ENCODE results near the gene VPS35.

The VPS35 gene

GRCh38 chr16:46613352-46613751, 75.6 kb downstream of the VPS35 start:
- Histone ChIP-seq H4K91ac (ENCODE audit: low read length) (no peak overlapping the region), H3K9ac (ENCODE audit: low read length) (peak overlapping the region; percentile 39), H3K4ac (ENCODE audit: low read depth in 1 of 2, low read length in 2 of 2) (no peak overlapping the region), H3K18ac (ENCODE audit: low read depth in 1 of 2, low read length in 2 of 2) (no peak overlapping the region), H2BK5ac (ENCODE audit: low read depth, low read length, poor library complexity, severe bottlenecking) (no peak overlapping the region), H3K23ac (ENCODE audit: low read length in 2 of 2) (no peak overlapping the region), H3K27me3 (ENCODE audit: control insufficient read depth in 1 of 2, insufficient read depth in 1 of 2, low read length in 2 of 2) (no peaks in the 10 kb centered on the region), H3K79me1 (replicated peaks; ENCODE audit: low read length, poor library complexity, severe bottlenecking) (peaks cover 14% of the 10 kb centered on the region), H3K27ac (ENCODE audit: low read length, poor library complexity, severe bottlenecking) (no peak overlapping the region), H2AFZ (ENCODE audit: low read depth, low read length) (no peak overlapping the region), H2BK120ac (ENCODE audit: low read depth, low read length) (no peak overlapping the region), H3K36me3 (ENCODE audit: control insufficient read depth in 1 of 2, insufficient read depth in 2 of 2, low read depth in 1 of 2, low read length in 2 of 2) (peaks cover 0 to 9% of the 10 kb centered on the region in 2 experiments), H2BK12ac (ENCODE audit: low read length in 2 of 2) (no peak overlapping the region), H2BK15ac (ENCODE audit: low read depth, poor library complexity, severe bottlenecking) (no peak overlapping the region), H3K4me1 (ENCODE audit: control insufficient read depth, insufficient read depth, low read depth, low read length) (peaks cover 1% of the 10 kb centered on the region), H2AK5ac (ENCODE audit: low read length, severe bottlenecking) (no peak overlapping the region), H4K8ac (ENCODE audit: low read length) (no peak overlapping the region), H3K4me3 (ENCODE audit: insufficient read depth in 1 of 2, low read depth in 1 of 2, low read length in 2 of 2) (no peak overlapping the region), H3K14ac (ENCODE audit: low read length in 2 of 2) (no peak overlapping the region), H3K4me2 (ENCODE audit: low read length, poor library complexity, severe bottlenecking) (no peak overlapping the region), H3K9me3 (ENCODE audit: control insufficient read depth, low read length) (no peaks in the 10 kb centered on the region)
- DNase-seq = no peak
- 98% methylated on average over 2 of the region's 2 CpGs for WGBS

GRCh38 chr16:46612121-46612520, 76.9 kb downstream of the VPS35 start:
- Histone ChIP-seq H3K4me1 (ENCODE audit: control insufficient read depth, insufficient read depth, low read depth, low read length) (peaks cover 1% of the 10 kb centered on the region), H3K36me3 (ENCODE audit: control insufficient read depth in 1 of 2, insufficient read depth in 2 of 2, low read depth in 1 of 2, low read length in 2 of 2) (peaks cover 0 to 9% of the 10 kb centered on the region in 2 experiments), H3K27ac (ENCODE audit: low read length, poor library complexity, severe bottlenecking) (no peak overlapping the region), H2BK120ac (ENCODE audit: low read depth, low read length) (no peak overlapping the region), H2BK5ac (ENCODE audit: low read depth, low read length, poor library complexity, severe bottlenecking) (no peak overlapping the region), H3K14ac (ENCODE audit: low read length in 2 of 2) (no peak overlapping the region), H3K9ac (ENCODE audit: low read length) (no peak overlapping the region), H3K4ac (ENCODE audit: low read depth in 1 of 2, low read length in 2 of 2) (no peak overlapping the region), H3K27me3 (ENCODE audit: control insufficient read depth in 1 of 2, insufficient read depth in 1 of 2, low read length in 2 of 2) (no peaks in the 10 kb centered on the region), H3K18ac (ENCODE audit: low read depth in 1 of 2, low read length in 2 of 2) (no peak overlapping the region), H2AK5ac (ENCODE audit: low read length, severe bottlenecking) (no peak overlapping the region), H2AFZ (ENCODE audit: low read depth, low read length) (no peak overlapping the region), H3K9me3 (ENCODE audit: control insufficient read depth, low read length) (no peaks in the 10 kb centered on the region), H3K4me2 (ENCODE audit: low read length, poor library complexity, severe bottlenecking) (no peak overlapping the region), H4K91ac (ENCODE audit: low read length) (no peak overlapping the region), H3K23ac (ENCODE audit: low read length in 2 of 2) (no peak overlapping the region), H2BK15ac (ENCODE audit: low read depth, poor library complexity, severe bottlenecking) (no peak overlapping the region), H4K8ac (ENCODE audit: low read length) (no peak overlapping the region), H3K4me3 (ENCODE audit: insufficient read depth in 1 of 2, low read depth in 1 of 2, low read length in 2 of 2) (no peak overlapping the region), H3K79me1 (replicated peaks; ENCODE audit: low read length, poor library complexity, severe bottlenecking) (peaks cover 14% of the 10 kb centered on the region), H2BK12ac (ENCODE audit: low read length in 2 of 2) (no peak overlapping the region)
- no peak for DNase-seq
- WGBS = 90% methylated on average over 3 of the region's 3 CpGs

- Histone ChIP-seq H3K36me3 (ENCODE audit: control insufficient read depth in 1 of 2, insufficient read depth in 2 of 2, low read depth in 1 of 2, low read length in 2 of 2) (peaks cover 2 to 8% of the 10 kb centered on the region in 2 experiments), H3K27ac (ENCODE audit: low read length, poor library complexity, severe bottlenecking) (no peak overlapping the region), H3K18ac (ENCODE audit: low read depth in 1 of 2, low read length in 2 of 2) (no peak overlapping the region), H2BK15ac (ENCODE audit: low read depth, poor library complexity, severe bottlenecking) (no peak overlapping the region), H4K91ac (ENCODE audit: low read length) (no peak overlapping the region), H3K79me1 (replicated peaks; ENCODE audit: low read length, poor library complexity, severe bottlenecking) (peaks cover 6% of the 10 kb centered on the region), H4K8ac (ENCODE audit: low read length) (no peak overlapping the region), H2BK5ac (ENCODE audit: low read depth, low read length, poor library complexity, severe bottlenecking) (no peak overlapping the region), H3K9ac (ENCODE audit: low read length) (no peak overlapping the region), H3K23ac (ENCODE audit: low read length in 2 of 2) (no peak overlapping the region), H2BK120ac (ENCODE audit: low read depth, low read length) (no peak overlapping the region), H3K27me3 (ENCODE audit: control insufficient read depth in 1 of 2, insufficient read depth in 1 of 2, low read length in 2 of 2) (no peaks in the 10 kb centered on the region), H3K4me3 (ENCODE audit: insufficient read depth in 1 of 2, low read depth in 1 of 2, low read length in 2 of 2) (no peak overlapping the region), H2AK5ac (ENCODE audit: low read length, severe bottlenecking) (no peak overlapping the region), H2BK12ac (ENCODE audit: low read length in 2 of 2) (no peak overlapping the region), H3K4me2 (ENCODE audit: low read length, poor library complexity, severe bottlenecking) (no peak overlapping the region), H3K14ac (ENCODE audit: low read length in 2 of 2) (no peak overlapping the region), H3K4ac (ENCODE audit: low read depth in 1 of 2, low read length in 2 of 2) (no peak overlapping the region), H3K9me3 (ENCODE audit: control insufficient read depth, low read length) (no peaks in the 10 kb centered on the region), H2AFZ (ENCODE audit: low read depth, low read length) (no peak overlapping the region), H3K4me1 (ENCODE audit: control insufficient read depth, insufficient read depth, low read depth, low read length) (no peaks in the 10 kb centered on the region)
- 100% methylated on average over 1 of the region's 1 CpG for WGBS
- peak; percentile 73 for DNase-seq
Observed at GRCh38 chr16:46607529-46607928, 81.4 kb downstream of the VPS35 start.

GRCh38 chr16:46606231-46606630, 82.7 kb downstream of the VPS35 start:
- Histone ChIP-seq H3K27ac (ENCODE audit: low read length, poor library complexity, severe bottlenecking) (no peak overlapping the region), H3K36me3 (ENCODE audit: control insufficient read depth in 1 of 2, insufficient read depth in 2 of 2, low read depth in 1 of 2, low read length in 2 of 2) (peaks cover 2 to 8% of the 10 kb centered on the region in 2 experiments), H3K4me3 (ENCODE audit: insufficient read depth in 1 of 2, low read depth in 1 of 2, low read length in 2 of 2) (no peak overlapping the region), H4K8ac (ENCODE audit: low read length) (no peak overlapping the region), H2BK15ac (ENCODE audit: low read depth, poor library complexity, severe bottlenecking) (no peak overlapping the region), H2BK5ac (ENCODE audit: low read depth, low read length, poor library complexity, severe bottlenecking) (no peak overlapping the region), H3K79me1 (replicated peaks; ENCODE audit: low read length, poor library complexity, severe bottlenecking) (peaks cover 5% of the 10 kb centered on the region), H3K9ac (ENCODE audit: low read length) (no peak overlapping the region), H3K9me3 (ENCODE audit: control insufficient read depth, low read length) (no peaks in the 10 kb centered on the region), H3K14ac (ENCODE audit: low read length in 2 of 2) (no peak overlapping the region), H3K4me2 (ENCODE audit: low read length, poor library complexity, severe bottlenecking) (no peak overlapping the region), H3K23ac (ENCODE audit: low read length in 2 of 2) (no peak overlapping the region), H3K4me1 (ENCODE audit: control insufficient read depth, insufficient read depth, low read depth, low read length) (no peaks in the 10 kb centered on the region), H4K91ac (ENCODE audit: low read length) (no peak overlapping the region), H3K27me3 (ENCODE audit: control insufficient read depth in 1 of 2, insufficient read depth in 1 of 2, low read length in 2 of 2) (no peaks in the 10 kb centered on the region), H3K4ac (ENCODE audit: low read depth in 1 of 2, low read length in 2 of 2) (no peak overlapping the region), H2BK120ac (ENCODE audit: low read depth, low read length) (no peak overlapping the region), H3K18ac (ENCODE audit: low read depth in 1 of 2, low read length in 2 of 2) (no peak overlapping the region), H2BK12ac (ENCODE audit: low read length in 2 of 2) (no peak overlapping the region), H2AK5ac (ENCODE audit: low read length, severe bottlenecking) (no peak overlapping the region), H2AFZ (ENCODE audit: low read depth, low read length) (no peak overlapping the region)
- WGBS = 96% methylated on average over 5 of the region's 5 CpGs
- no peak for DNase-seq
